ENCODE measurements around the gene RNF112. TPM values are rescaled to one million over a fixed set of nuclear protein-coding genes. Genes with fewer than 3 reads are reported as not detected.
"Not testable (repeated sequence)": the region's sequence is repeated elsewhere in the genome, so short reads cannot be mapped to it uniquely, and the experiment has no call there.

RNF112 gene
- polyA plus RNA-seq, 1 experiment, result 0.70 TPM

DNA sequence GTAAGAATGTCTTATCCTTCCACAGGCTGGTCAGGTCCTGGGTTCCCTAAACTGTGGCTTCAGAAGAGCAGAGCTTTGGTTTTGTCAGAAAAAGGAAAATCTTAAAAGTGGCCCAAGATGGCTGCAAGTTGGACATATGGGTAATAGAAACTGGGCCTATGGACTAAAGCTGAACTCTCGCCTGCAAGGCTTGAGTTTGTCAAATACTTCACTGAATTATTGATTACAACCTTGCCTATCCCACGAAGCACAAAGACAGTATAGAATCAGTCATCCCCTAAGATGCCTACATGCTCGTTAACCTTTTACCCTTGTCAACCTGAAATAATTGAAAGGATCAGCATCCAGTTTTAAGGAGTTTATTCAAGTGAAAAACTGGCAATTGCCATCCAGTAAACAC is 20.7 kb downstream of the RNF112 start:
- no peak for TF ChIP-seq CTCF (IDR thresholded peaks at IDR 0.05; ENCODE audit: insufficient read depth, low read depth, low read length)
- H3K4me3 ChIP-seq (ENCODE audit: low read depth, low read length), result no peak overlapping the region
- no peak for DNase-seq (ENCODE audit: low read depth)
- ChIA-PET CTCF (interaction anchor here (7.3 kb wide), 1 partner anchor 15 kb away, joined by 50 read pairs; no protein-coding TSS in a partner anchor), POLR2A (no interaction called here)
- H3K36me3 ChIP-seq (ENCODE audit: control insufficient read depth, insufficient read depth, low read length), result no peaks in the 10 kb centered on the region
- H3K27me3 ChIP-seq (ENCODE audit: control insufficient read depth, insufficient read depth, low read length), result no peaks in the 10 kb centered on the region

- ChIA-PET POLR2A (no interaction called here), CTCF (interaction anchor here (1.1 to 7.3 kb wide), 4 partner anchors 8 to 70 kb away, joined by 4 to 50 read pairs (median 10); partner anchors contain the start of gene B9D1)
- TF ChIP-seq CTCF (IDR thresholded peaks at IDR 0.05; ENCODE audit: insufficient read depth, low read depth, low read length), result no peak
- no peak overlapping the region for H3K4me3 ChIP-seq (ENCODE audit: low read depth, low read length)
- H3K27me3 ChIP-seq (ENCODE audit: control insufficient read depth, insufficient read depth, low read length), result no peaks in the 10 kb centered on the region
- no peak for DNase-seq (ENCODE audit: low read depth)
- no peaks in the 10 kb centered on the region for H3K36me3 ChIP-seq (ENCODE audit: control insufficient read depth, insufficient read depth, low read length)
Observed at GRCh38 chr17:19433255-19433654, 22.2 kb downstream of the RNF112 start.

DNA sequence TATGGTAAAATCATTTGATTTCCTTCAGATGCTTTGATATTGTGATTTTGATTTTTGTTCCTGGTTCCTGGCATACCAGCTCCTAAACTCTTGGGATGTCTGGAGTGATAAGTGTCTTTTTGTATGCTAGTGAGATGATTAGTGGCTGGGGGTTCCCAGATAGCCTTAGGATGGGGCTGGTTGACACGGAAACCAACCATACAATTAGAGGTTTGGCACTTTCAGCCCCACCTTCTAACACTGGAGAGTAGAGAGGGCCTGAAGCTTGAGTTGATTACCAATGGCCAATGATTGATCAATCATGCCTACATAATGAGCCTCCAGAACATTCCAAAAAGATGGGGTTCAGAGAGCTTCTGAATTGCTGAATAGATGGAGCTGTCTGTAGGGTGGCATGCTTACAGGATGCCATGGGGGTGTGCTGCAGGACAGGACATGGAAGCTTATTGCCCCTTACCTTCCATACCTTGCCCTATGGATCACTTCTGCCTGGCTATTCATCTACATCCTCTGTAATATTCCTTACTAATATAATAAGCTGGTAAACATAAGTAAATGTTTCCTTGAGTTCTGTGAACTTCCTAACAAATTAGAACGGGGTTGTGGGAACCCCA is 22.8 kb downstream of the RNF112 start:
- CTCF ChIA-PET, result interaction anchor here (0.6 to 7.3 kb wide), 5 partner anchors 9 to 71 kb away, joined by 3 to 50 read pairs (median 7); partner anchors contain the start of gene B9D1
- Histone ChIP-seq H3K4me3 (ENCODE audit: low read depth, low read length) (no peak overlapping the region), H3K27me3 (ENCODE audit: control insufficient read depth, insufficient read depth, low read length) (no peaks in the 10 kb centered on the region), H3K36me3 (ENCODE audit: control insufficient read depth, insufficient read depth, low read length) (no peaks in the 10 kb centered on the region)
- POLR2A ChIA-PET, result no interaction called here
- no peak for TF ChIP-seq CTCF (IDR thresholded peaks at IDR 0.05; ENCODE audit: insufficient read depth, low read depth, low read length)
- DNase-seq (ENCODE audit: low read depth), result no peak

DNA sequence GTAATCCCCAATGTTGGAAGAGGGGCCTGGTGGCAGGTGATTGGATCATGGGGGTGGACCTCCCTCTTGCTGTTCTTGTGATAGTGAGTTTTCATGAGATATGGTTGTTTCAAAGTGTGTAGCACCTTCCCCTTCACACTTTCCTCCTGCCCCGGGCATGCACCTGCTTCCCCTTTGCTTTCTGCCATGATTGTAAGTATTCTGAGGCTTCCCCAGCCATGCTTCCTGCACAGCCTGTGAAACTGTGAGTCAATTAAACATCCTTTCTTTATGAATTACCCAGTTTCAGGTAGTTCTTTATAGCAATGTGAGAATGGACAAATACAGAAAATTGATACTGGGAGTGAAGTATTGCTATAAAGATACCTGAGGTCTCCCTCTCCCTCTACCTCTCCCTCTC is 29.4 kb downstream of the RNF112 start:
- no peak for TF ChIP-seq CTCF (IDR thresholded peaks at IDR 0.05; ENCODE audit: insufficient read depth, low read depth, low read length)
- H3K36me3 ChIP-seq (ENCODE audit: control insufficient read depth, insufficient read depth, low read length), result no peaks in the 10 kb centered on the region
- ChIA-PET CTCF (no interaction called here), POLR2A (no interaction called here)
- no peak for DNase-seq (ENCODE audit: low read depth)
- H3K27me3 ChIP-seq (ENCODE audit: control insufficient read depth, insufficient read depth, low read length), result no peaks in the 10 kb centered on the region; the same call in 1 of the 2 replicates
- no peak overlapping the region for H3K4me3 ChIP-seq (ENCODE audit: low read depth, low read length)

DNA sequence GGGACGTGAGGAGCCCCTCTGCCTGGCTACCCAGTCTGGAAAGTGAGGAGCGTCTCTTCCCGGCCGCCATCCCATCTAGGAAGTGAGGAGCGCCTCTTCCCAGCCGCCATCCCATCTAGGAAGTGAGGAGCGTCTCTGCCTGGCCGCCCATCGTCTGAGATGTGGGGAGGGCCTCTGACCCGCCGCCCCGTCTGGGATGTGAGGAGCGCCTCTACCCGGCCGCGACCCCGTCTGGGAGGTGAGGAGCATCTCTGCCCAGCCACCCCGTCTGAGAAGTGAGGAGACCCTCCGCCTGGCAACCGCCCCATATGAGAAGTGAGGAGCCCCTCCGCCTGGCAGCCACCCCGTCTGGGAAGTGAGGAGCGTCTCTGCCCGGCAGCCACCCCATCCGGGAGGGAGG is 30.3 kb downstream of the RNF112 start:
- CTCF ChIA-PET; H3K4me3 ChIP-seq (ENCODE audit: low read depth, low read length); H3K27me3 ChIP-seq (ENCODE audit: control insufficient read depth, insufficient read depth, low read length); DNase-seq (ENCODE audit: low read depth); H3K36me3 ChIP-seq (ENCODE audit: control insufficient read depth, insufficient read depth, low read length); POLR2A ChIA-PET: not testable (repeated sequence)

DNA sequence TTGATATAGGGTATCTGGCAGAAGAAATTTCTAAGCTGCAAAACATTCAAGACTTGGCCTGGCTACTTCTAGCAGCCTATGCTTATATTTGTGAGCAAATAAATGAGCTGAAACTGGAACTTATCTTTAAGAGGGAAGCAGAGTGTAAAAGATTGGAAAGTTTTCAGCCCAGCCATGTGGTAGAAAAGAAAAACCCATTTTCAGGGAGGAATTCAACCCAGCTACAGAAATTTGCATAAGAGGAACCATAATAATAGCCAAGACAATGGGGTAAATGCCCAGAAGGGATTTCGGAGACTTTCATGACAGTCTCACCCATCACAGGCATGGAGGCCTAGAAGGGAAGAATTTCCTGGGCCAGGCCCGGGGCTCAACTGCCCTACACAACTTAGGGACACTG is 31.7 kb downstream of the RNF112 start:
- Histone ChIP-seq H3K36me3 (ENCODE audit: control insufficient read depth, insufficient read depth, low read length) (no peaks in the 10 kb centered on the region), H3K27me3 (ENCODE audit: control insufficient read depth, insufficient read depth, low read length) (no peaks in the 10 kb centered on the region; the same call in 1 of the 2 replicates), H3K4me3 (ENCODE audit: low read depth, low read length) (no peak overlapping the region)
- no peak for TF ChIP-seq CTCF (IDR thresholded peaks at IDR 0.05; ENCODE audit: insufficient read depth, low read depth, low read length)
- no peak for DNase-seq (ENCODE audit: low read depth)
- CTCF ChIA-PET, result interaction anchor here (1.3 to 1.9 kb wide), 3 partner anchors 36 to 80 kb away, joined by 3 to 13 read pairs (median 4); partner anchors contain the start of gene B9D1
- POLR2A ChIA-PET, result no interaction called here
